ENCODE data around the gene DHRSX. TPM values are rescaled to one million over a fixed set of nuclear protein-coding genes. Genes with fewer than 3 reads are reported as not detected.
"Not testable (repeated sequence)": the region's sequence is repeated elsewhere in the genome, so short reads cannot be mapped to it uniquely, and the experiment has no call there.

DHRSX gene
- total RNA-seq, 2 donors from 2014 or later = 19.6 to 21.6 TPM

DNA sequence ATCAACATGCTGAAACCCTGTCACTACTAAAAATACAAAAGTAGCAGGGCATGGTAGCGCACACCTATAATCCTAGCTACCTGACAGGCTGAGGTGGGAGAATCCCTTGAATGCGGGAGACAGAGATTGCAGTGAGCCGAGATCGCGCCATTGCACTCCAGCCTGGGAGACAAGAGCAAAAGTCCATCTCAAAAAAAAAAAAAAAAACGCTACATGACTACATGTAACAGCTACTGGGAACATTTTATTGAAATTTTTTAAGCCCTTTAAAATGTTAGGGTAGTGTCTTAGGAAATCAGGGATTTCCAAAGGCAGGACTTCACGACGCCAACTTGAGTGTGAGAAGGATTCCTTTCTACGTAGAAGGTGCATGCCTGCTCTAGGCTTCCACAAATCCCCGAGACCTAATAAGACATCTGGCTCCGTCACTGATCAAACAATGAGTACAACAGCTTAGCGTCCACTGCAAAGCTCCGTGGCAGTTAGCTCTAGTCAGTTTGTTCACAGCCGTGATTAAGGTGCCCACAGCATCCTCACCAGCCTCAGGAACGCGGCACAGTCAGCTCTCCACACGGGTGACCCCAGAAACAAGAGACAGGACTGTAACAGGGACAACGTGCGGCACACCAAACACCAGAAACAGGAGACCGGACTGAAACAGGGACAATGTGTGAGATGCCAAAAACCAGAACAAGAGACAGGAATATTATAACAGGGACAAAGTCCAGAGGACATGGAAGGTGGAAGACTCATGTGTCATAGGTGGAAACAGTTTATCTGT lies 33.7 kb downstream of the DHRSX start:
- no peaks in the 10 kb centered on the region for H3K36me3 Mint-ChIP-seq (ENCODE audit: low read depth)

DNA sequence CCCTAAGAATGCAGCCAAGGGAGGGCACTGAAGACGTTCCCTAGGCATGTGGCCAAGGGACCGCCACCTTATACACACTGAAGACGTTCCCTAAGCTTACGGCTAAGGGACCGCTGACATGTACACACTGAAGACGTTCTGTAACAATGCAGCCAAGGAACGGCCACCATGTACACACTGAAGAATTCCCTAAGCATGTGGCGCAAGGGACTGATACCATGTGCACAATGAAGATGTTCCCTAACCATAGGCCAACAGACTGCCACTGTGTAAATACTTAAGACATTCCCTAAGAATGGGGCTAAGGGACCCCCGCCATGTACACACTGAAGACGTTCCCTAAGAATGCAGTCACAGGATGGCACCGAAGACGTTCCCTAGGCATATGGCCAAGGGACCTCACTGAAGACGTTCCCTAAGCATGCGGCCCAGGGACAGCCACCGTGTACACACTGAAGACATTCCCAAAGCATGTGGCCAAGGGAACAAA lies 36.1 kb downstream of the DHRSX start:
- Mint-ChIP-seq H3K9me3 (no peaks in the 10 kb centered on the region), H3K36me3 (ENCODE audit: low read depth) (no peaks in the 10 kb centered on the region), H3K4me3 (no peak overlapping the region), H3K4me1 (no peaks in the 10 kb centered on the region), H3K27ac (no peak overlapping the region), H3K27me3 (no peaks in the 10 kb centered on the region)
- ATAC-seq (replicated peaks) = no peak

More for the DNA sequence above, 33.7 kb downstream of the DHRSX start:
- Mint-ChIP-seq H3K4me3 (no peak overlapping the region), H3K27me3 (no peaks in the 10 kb centered on the region), H3K9me3 (no peaks in the 10 kb centered on the region), H3K27ac (no peak overlapping the region), H3K4me1 (no peaks in the 10 kb centered on the region)
- ATAC-seq (replicated peaks) = no peak

DNA sequence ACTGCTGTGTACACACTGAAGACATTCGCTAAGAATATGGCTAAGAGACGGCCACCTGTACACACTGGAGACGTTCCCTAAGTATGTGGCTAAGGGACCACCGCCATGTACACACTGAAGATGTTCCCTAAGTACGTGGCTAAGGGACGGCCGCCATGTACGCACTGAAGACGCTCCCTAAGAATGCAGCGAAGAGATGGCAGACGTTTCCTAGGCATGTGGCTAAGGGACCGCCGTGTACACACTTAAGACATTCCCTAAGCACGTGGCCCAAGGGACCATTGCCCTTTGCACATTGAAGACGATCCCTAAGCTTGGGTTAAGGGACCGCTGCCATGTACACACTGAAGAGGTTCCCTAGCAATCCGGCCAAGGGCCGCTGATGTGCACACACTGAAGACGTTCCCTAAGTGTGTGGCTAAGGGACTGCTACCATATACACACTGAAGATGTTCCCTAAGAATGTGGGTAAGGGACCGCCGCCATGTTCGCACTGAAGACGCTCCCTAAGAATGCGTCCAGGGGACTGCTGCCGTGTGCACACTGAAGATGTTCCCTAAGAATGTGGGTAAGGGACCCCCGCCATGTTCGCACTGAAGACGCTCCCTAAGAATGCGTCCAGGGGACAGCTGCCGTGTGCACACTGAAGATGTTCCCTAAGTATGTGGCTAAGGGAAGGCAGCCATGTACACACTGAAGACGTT lies 36.7 kb downstream of the DHRSX start:
- Mint-ChIP-seq H3K4me1 (no peaks in the 10 kb centered on the region), H3K9me3 (no peaks in the 10 kb centered on the region), H3K27me3 (no peaks in the 10 kb centered on the region), H3K27ac (no peak overlapping the region), H3K36me3 (ENCODE audit: low read depth) (no peaks in the 10 kb centered on the region), H3K4me3 (no peak overlapping the region)
- ATAC-seq (replicated peaks) = no peak

DNA sequence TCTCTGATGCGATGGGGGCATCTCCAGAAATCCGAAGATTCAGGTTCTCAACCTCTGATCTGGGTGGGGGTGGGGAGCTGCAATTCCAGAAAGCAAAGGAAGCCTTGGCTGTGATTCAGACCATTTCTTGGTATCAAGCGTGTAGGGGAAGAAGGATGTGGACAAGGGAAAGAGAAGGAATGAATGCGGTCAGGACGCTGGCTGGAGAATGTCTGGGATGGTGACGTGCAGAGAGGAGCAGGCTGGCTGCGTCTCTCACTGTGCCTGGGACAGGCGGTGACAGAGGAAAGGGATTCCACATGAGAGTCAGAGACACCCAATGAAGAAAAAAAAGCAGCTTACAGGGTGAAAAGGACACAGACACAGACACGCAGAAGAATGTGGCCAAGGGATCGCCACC lies 37.3 kb downstream of the DHRSX start:
- not testable (repeated sequence) for ATAC-seq (replicated peaks); H3K36me3 Mint-ChIP-seq (ENCODE audit: low read depth); H3K4me1 Mint-ChIP-seq; H3K27ac Mint-ChIP-seq; H3K4me3 Mint-ChIP-seq; H3K9me3 Mint-ChIP-seq; H3K27me3 Mint-ChIP-seq

DNA sequence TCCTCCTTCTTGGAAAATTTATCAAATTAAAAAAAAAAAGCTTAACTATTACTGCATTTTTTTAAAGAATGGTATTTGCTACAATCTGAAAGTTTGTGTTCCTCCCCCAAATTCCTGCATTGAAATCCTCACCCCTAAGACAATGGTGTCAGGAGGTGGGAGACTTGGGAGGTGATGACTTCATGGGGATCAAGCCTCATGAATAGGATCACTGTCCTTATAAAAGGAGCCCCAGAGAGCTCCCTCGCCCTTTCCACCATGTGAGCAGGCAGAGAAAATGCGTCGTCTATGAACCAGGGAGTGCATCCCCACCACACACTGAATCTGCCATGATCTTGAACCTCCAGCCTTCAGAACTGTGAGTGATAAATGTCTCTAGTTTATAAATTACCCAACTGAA lies 38.0 kb downstream of the DHRSX start:
- no peaks in the 10 kb centered on the region for H3K27me3 Mint-ChIP-seq
- no peaks in the 10 kb centered on the region for H3K4me1 Mint-ChIP-seq
- ATAC-seq (replicated peaks) = no peak
- no peak overlapping the region for H3K27ac Mint-ChIP-seq
- peaks cover 4% of the 10 kb centered on the region for H3K9me3 Mint-ChIP-seq
- H3K4me3 Mint-ChIP-seq = no peak overlapping the region
- no peaks in the 10 kb centered on the region for H3K36me3 Mint-ChIP-seq (ENCODE audit: low read depth)

DNA sequence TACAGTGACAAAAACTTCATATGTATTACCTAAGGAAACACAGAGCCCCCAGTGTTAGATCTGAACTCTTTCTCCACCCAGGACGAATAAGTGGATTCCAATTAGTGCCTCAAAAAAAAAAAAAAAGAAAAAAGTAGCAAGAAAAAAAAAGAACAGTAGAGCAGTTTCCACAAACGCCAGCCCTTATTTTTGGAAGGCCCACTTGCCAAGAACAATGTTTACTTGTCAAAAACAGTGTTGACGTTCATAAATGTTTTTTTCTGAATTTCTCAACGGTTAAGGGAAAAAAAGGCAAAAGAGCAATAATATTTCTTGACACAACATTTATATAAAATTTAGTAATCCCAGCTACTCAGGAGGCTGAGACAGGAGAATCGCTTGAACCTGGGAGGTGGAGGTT lies 38.7 kb downstream of the DHRSX start:
- Mint-ChIP-seq H3K27me3 (no peaks in the 10 kb centered on the region), H3K36me3 (ENCODE audit: low read depth) (no peaks in the 10 kb centered on the region), H3K4me3 (no peak overlapping the region), H3K4me1 (no peaks in the 10 kb centered on the region), H3K27ac (no peak overlapping the region), H3K9me3 (peaks cover 4% of the 10 kb centered on the region)
- no peak for ATAC-seq (replicated peaks)

DNA sequence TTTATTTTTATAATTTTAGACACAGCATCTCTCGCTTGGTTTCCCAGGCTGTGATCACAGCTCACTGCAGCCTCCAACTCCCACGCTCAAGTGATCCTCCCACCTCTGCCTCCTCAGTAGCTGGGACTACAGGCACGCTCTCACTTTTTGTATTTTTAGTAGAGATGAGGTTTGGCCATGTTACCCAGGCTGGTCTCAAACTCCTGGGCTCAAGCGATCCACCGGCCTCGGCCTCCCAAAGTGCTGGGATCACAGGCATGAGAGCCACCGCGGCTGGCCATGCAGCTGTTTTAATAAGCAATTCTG lies 39.1 kb downstream of the DHRSX start:
- Mint-ChIP-seq H3K4me1 (no peaks in the 10 kb centered on the region), H3K4me3 (no peak overlapping the region), H3K36me3 (ENCODE audit: low read depth) (no peaks in the 10 kb centered on the region), H3K9me3 (peaks cover 4% of the 10 kb centered on the region), H3K27me3 (no peaks in the 10 kb centered on the region), H3K27ac (no peak overlapping the region)
- ATAC-seq (replicated peaks) = no peak

DNA sequence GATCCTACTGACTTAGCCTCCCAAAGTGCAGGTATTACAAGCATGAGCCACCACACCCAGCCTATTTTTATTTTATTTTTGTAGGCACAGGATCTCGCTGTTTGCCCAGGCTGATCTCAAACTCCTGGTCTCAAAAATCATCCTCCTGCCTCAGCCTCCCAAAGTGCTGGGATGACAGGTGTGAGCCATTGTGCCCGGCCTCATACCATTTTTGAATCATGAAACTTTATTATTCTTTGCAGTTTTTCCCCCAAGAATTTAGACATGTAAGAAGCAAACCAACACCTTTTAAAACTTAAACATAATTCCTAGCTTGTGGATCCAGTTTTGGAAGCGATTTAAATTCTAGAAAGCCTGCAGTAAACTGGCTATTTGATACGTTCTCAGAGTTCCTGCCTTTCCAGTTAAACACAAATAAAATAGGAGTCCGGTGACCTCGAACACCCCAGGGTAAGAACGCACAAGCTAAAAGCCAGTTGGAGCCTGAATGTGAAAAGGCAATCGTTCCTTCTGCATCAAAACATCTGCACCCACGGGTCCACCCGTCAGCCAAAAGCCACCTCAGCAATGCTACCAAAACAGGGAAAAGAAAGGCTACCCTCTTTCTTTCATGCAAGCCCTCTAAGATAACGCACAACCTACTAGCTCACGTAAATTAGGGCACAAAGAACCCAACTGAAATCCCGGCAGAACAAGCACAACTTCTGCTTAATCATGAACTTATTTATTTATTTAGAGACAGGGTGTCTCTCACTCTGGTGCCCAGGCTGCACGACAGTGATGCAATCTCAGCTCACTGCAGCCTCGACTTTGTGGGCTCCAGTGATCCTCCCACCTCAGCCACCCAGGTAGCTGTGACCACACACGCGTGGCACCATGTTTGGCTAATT lies 39.7 kb downstream of the DHRSX start:
- H3K36me3 Mint-ChIP-seq (ENCODE audit: low read depth); ATAC-seq (replicated peaks); H3K9me3 Mint-ChIP-seq; H3K27ac Mint-ChIP-seq; H3K4me1 Mint-ChIP-seq; H3K4me3 Mint-ChIP-seq; H3K27me3 Mint-ChIP-seq: not testable (repeated sequence)

DNA sequence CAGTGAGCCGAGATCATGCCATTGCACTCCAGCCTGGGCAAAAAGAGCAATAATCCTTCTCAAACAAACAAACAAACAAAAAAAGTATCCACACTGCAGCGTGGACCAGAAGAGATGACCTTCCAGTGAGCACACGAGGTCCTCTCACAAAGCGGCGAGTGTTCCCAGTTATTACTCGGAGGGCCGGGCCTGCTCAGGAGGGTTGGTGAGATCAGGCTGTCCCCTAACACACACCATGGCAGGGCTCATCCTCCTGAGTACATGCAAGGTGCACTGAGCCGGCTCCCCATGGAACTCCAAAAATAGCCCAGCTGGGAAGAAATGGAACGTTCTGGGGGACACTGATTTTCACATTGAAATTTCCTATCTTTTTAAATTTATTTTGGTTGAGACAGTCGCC lies 40.7 kb downstream of the DHRSX start:
- not testable (repeated sequence) for H3K27ac Mint-ChIP-seq; ATAC-seq (replicated peaks); H3K4me1 Mint-ChIP-seq; H3K9me3 Mint-ChIP-seq; H3K27me3 Mint-ChIP-seq; H3K36me3 Mint-ChIP-seq (ENCODE audit: low read depth); H3K4me3 Mint-ChIP-seq

DNA sequence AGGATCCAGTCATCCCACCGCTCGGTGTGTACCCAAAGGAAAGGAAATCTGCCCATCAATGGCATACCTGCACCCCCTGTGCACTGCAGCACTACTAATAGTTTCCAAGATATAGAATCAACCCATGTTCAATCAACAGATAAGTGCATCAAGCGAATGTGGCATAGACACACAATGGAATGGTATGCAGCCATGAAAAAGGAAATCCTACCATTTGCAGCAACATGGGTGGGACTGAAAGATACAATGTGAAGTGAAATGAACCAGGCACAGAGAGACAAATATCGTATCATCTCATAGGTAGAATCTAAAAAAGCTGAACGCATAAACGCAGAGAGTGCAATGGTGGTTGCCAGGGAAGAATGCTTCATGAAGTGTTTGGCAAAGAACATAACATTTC lies 42.5 kb downstream of the DHRSX start:
- no peak overlapping the region for H3K4me3 Mint-ChIP-seq
- no peaks in the 10 kb centered on the region for H3K36me3 Mint-ChIP-seq (ENCODE audit: low read depth)
- no peaks in the 10 kb centered on the region for H3K27me3 Mint-ChIP-seq
- no peak for ATAC-seq (replicated peaks)
- no peak overlapping the region for H3K27ac Mint-ChIP-seq
- H3K4me1 Mint-ChIP-seq = peaks cover 4% of the 10 kb centered on the region
- peaks cover 4% of the 10 kb centered on the region for H3K9me3 Mint-ChIP-seq

DNA sequence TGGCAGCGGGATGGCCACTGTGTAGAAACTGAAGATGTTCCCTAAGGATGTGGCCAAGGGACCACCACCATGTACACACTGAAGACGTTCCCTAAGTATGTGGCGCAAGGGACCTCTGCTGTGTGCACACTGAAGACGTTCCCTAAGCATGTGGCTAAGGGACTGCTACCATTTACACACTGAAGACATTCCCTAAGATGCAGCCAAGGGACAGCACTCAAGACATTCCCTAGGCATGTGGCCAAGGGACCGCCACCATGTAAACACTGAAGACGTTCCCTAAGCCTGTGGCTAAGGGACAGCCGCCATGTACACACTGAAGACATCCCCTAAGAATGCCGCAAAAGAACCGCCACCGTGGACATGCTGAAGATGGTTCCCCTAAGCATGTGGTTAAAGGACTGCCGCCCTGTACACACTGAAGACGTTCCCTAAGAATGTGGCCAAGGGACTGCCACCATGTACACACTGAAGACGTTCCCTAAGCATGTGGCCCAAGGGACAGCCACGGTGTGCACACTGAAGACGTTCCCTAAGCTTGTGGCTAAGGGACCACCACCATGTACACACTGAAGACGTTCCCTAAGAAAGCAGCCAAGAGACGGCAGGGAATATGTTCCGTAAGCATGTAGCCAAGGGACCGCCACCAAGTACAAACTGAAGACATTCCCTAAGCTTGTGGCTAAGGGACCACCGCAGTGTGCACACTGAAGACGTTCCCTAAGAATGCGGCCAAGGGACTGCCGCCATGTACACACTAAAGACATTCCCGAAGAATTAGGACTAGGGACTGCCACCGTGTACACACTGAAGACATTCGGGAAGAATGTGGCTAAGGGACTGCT lies 43.3 kb downstream of the DHRSX start:
- Mint-ChIP-seq H3K4me1 (peaks cover 4% of the 10 kb centered on the region), H3K9me3 (peaks cover 4% of the 10 kb centered on the region), H3K4me3 (no peak overlapping the region), H3K27ac (no peak overlapping the region), H3K36me3 (ENCODE audit: low read depth) (no peaks in the 10 kb centered on the region), H3K27me3 (no peaks in the 10 kb centered on the region)
- no peak for ATAC-seq (replicated peaks)

DNA sequence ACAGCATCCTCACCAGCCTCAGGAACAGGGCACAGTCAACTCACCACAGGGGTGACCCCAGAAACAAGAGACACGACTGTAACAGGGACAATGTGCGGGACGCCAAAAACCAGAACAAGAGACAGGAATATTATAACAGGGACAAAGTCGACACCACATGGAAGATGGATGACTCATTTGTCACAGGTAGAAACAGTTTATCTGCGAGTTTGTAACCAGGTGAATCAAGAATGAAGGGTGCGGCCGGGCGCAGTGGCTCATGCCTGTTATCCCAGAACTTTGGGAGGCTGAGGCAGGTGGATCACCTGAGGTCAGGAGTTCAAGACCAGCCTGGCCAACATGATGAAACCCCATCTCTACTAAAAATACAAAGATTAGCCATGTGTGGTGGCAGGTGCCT lies 44.7 kb downstream of the DHRSX start:
- not testable (repeated sequence) for ATAC-seq (replicated peaks); H3K9me3 Mint-ChIP-seq; H3K27me3 Mint-ChIP-seq; H3K4me1 Mint-ChIP-seq; H3K36me3 Mint-ChIP-seq (ENCODE audit: low read depth); H3K4me3 Mint-ChIP-seq; H3K27ac Mint-ChIP-seq

DNA sequence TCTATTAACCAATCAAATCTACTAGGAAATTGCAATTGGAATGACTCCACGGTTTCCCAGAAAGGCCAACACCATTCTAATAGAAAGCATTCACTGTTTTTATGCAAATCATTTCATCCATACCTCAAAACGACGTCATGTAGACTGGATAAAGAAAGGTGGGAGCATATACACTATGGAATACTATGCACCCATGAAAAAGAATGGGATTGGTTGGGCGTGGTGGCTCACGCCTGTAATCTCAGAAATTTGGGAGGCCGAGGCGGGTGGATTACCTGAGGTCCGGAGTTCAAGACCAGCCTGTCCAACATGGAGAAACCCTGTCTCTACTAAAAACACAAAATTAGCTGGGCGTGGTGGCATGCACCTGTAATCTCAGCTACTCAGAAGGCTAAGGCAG lies 46.2 kb downstream of the DHRSX start:
- not testable (repeated sequence) for H3K27ac Mint-ChIP-seq; H3K9me3 Mint-ChIP-seq; H3K4me1 Mint-ChIP-seq; H3K4me3 Mint-ChIP-seq; ATAC-seq (replicated peaks); H3K27me3 Mint-ChIP-seq; H3K36me3 Mint-ChIP-seq (ENCODE audit: low read depth)

DNA sequence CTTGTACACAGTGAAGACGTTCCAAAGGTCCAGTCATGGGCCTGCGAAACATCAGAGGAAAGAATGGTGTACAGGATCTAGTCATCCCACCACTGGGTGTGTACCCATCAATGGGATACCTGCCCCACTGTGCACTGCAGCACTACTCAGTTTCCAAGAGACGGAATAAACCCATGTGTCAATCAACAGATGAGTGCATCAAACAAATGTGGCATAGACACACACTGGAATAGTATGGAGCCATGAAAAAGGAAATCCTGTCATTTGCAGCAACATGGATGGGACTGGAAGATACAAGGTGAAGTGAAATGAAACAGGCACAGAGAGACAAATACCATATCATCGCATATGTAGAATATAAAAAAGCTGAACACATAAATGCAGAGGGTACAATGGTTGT lies 48.0 kb downstream of the DHRSX start:
- no peak for ATAC-seq (replicated peaks)
- Mint-ChIP-seq H3K27me3 (no peaks in the 10 kb centered on the region), H3K4me1 (peaks cover 8% of the 10 kb centered on the region), H3K27ac (no peak overlapping the region), H3K9me3 (no peaks in the 10 kb centered on the region), H3K36me3 (ENCODE audit: low read depth) (no peaks in the 10 kb centered on the region), H3K4me3 (no peak overlapping the region)
